Measurements from ENCODE around the gene FXYD3. TPM values are rescaled to one million over a fixed set of nuclear protein-coding genes. Genes with fewer than 3 reads are reported as not detected.
A peak's percentile ranks its signal among the peaks of the same experiment; 100 is the strongest.
"Not testable (repeated sequence)": the region's sequence is repeated elsewhere in the genome, so short reads cannot be mapped to it uniquely, and the experiment has no call there.

Gene FXYD3
- total RNA-seq, 1 experiment from 2014 or later = 3.7 TPM

- no peak for DNase-seq (ENCODE audit: low read depth)
Measured at GRCh38 chr19:35086455-35086854, 29.2 kb upstream of the FXYD3 start.

GRCh38 chr19:35087393-35087792 lies 28.2 kb upstream of the FXYD3 start:
- DNase-seq (ENCODE audit: low read depth) = no peak

GRCh38 chr19:35088131-35088913 lies 27.3 kb upstream of the FXYD3 start:
- peak; percentile 96 for DNase-seq (ENCODE audit: low read depth)

GRCh38 chr19:35089554-35089953 lies 26.1 kb upstream of the FXYD3 start:
- DNase-seq (ENCODE audit: low read depth) = no peak

GRCh38 chr19:35090160-35090505 lies 25.5 kb upstream of the FXYD3 start:
- no peak for DNase-seq (ENCODE audit: low read depth)

DNA sequence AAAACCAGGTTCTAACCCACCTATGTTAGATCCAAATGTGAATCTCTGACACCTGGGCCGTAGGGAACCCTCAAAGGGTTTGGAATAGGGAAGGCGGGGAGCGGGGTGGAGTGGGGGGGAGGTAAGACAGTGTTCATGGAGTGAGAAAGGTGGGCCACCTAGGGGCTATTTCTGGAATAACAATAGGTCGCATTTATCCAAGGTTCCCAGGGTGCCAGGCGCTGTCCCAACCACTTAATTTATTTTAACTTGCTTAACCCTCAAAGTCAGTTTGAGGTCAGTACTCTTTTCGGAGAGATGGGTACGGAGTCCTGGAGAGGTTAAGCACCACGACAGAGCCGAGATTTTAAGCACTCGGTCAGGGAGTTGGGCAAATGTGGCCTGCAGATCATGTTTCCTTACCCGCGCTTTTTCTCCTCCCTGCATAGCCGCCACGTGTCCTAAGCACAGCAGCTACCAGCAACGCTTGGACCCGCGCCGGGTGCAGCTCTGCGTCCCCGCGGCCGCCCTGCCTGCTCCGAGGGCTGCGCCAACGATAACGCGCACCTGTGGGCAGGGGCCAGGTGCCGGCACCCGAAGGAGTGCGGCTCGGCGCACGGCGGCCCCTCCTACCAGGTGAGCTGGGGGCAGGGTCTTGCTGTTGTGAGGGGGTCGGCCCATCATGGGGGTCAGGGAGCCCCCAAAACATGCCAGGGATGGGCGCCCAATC lies 25.0 kb upstream of the FXYD3 start:
- DNase-seq (ENCODE audit: low read depth) = peak; percentile 54

DNA sequence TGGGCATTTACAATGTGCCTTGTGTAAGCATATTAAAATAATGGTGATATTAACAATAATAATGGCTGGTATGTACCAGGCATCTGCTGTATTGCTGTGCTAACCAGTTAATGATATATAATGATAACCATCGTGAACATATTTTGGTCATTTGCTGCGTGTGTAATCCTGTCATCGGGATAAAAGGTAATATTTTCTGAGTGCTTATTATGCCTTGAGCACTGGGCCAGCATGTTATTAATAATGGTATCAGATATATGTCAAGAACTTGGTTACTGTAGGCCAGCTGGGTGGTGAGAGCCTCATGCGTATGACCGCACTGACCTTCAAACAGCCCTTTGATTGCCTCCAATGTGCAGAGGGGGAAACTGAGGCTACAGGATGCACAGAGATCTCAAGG lies 22.2 kb upstream of the FXYD3 start:
- no peak for DNase-seq (ENCODE audit: low read depth)

DNA sequence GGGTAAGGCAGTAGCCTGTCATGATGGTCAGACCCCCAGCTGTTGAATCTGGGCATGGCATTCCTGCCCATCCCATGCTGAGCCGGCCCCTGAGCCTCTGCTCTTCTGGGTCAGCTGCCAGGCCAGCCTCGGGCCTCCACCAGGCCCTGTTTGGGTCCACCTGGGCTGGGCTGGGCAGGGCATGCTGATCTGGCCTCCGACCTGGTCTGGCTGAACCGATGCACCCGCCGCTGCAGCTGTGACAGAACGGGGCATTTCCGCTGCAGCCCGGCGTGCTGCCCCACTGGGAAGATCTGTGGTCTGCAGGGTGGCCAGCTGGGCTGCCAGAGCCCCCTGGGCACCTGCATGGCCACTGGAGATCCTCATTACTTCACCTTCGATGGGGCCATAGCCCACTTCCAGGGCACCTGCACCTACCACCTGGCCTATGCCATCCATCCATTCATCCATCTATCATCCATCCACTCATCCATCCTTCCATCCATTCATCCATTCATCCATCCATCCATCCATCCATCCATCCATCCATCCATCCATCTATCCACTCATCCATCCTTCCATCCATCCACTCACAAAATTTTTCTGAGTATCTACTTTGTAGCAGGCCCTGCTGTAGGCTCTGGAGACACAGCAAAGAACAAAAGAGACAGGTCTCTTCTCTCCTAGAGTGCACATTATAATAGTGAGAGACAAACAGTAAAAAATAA lies 21.5 kb upstream of the FXYD3 start:
- no peak for DNase-seq (ENCODE audit: low read depth)

- DNase-seq (ENCODE audit: low read depth) = no peak
Measured at GRCh38 chr19:35094656-35095055, 21.0 kb upstream of the FXYD3 start.

- DNase-seq (ENCODE audit: low read depth) = no peak
Measured at GRCh38 chr19:35095667-35096368, 19.8 kb upstream of the FXYD3 start.

GRCh38 chr19:35098413-35099049 lies 17.1 kb upstream of the FXYD3 start:
- no peak for DNase-seq (ENCODE audit: low read depth)

DNA sequence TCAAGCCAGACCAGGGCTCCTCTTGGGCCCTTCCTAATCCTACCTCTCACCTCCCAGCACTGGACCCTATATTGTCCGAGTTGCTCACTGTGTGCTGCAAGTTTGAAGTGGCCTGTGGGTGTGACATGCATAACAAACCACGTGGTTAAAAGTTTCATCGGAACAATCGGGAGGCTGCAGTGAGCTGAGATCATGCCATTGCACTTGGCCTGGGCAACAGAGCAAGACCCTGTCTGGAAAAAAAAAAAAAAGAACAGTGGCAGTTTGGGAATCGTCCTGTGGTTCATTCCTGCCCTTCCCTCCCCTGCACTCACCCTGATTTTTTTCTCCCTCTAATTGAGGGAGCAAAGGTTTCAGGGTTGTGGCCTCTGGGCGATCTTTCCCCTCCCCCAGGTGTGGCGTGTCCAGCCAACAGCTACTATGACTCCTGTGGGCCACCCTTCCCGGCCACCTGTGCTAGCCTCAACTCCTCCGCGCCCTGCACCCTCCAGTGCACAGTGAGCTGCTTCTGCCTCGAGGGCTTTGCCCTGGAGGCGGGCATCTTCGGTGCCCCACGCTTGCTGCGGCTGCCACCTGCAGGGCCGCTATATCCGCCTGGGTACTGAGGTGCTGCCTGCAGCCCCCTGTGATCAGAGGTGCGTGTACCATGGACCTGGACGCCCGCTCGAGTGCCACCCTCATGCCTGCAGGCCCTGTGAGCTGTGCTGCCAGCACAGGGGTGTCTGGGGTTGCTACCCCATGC lies 16.3 kb upstream of the FXYD3 start:
- no peak for DNase-seq (ENCODE audit: low read depth)

DNA sequence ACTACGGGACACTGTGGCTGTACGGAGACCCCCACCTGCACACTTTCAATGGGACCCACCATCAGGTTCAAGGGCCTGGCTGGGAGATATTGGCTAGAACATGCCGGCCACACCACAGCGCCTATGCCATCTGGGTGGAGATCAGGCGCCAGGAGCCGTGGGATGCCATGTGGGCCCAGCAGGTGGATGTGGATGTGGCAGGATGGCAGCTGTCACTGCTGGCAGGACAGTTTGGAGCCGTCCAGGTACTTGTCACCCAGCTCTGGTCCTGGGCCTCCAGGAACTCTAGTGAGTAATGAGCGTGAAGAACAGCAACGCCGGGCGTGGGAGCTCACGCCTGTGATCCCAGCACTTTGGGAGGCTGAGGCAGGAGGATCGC lies 15.7 kb upstream of the FXYD3 start:
- no peak for DNase-seq (ENCODE audit: low read depth)

GRCh38 chr19:35100588-35101533 lies 14.8 kb upstream of the FXYD3 start:
- DNase-seq (ENCODE audit: low read depth) = no peak

DNA sequence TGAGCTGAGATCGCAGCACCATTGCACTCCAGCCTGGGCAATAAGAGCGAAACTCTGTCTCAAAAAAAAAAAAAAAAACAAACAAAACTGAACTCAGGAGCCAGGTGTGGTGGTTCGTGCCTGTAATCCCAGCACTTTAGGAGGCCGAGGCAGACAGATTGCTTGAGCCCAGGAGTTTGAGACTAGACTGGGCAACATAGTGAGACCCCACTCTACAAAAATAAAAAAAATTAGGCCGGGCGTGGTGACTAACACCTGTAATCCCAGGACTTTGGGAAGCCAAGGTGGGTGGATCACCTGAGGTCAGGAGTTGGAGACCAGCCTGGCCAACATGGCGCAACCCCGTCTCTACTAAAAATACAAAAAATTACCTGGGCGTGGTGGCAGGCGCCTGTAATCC lies 13.7 kb upstream of the FXYD3 start:
- DNase-seq (ENCODE audit: low read depth) = not testable (repeated sequence)

- DNase-seq (ENCODE audit: low read depth) = not testable (repeated sequence)
Measured at GRCh38 chr19:35103614-35104013, 12.0 kb upstream of the FXYD3 start.

DNA sequence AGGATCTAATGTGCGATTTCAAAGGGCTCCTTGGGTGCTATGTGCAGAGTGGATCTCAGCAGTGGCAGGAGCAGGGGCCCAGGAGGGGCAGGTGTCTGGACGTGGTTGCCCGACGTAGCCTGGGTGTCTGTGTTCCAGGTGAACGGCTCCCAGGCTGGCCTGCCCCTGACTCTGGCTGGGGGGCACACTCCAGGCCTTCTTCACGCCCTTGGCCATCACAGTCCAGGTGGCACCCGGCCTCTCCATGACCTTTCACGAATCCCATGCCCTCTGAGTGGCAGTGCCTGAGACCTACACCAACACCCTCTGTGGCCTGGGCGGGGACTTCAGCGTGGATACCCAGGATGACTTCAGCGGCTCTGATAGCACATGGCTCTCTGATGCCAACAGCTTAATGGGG lies 11.3 kb upstream of the FXYD3 start:
- DNase-seq (ENCODE audit: low read depth) = no peak

DNA sequence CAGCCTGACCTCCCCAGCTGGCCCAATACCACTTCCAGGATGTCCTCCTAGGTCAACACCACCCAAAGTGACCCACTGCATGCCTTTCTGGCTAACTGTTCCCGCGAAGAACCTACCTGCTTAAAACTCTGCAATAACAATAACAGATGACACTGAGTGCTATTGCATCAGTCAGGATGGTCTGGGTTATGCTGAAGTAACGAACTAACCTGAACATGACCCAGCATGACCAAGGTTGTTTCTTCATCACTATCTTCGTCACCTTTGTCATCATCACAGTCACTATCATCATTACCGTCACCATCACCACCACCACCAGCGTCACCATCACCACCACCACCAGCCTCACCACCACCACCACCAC lies 10.6 kb upstream of the FXYD3 start:
- DNase-seq (ENCODE audit: low read depth) = no peak

GRCh38 chr19:35105411-35106290 lies 10.0 kb upstream of the FXYD3 start:
- DNase-seq (ENCODE audit: low read depth) = no peak

All from RPMI7951 (cell line).